SJCRH30 (cell line): ENCODE data around the gene UAP1L1. TPM values are rescaled to one million over a fixed set of nuclear protein-coding genes. Genes with fewer than 3 reads are reported as not detected.
"Not testable (repeated sequence)": the region's sequence is repeated elsewhere in the genome, so short reads cannot be mapped to it uniquely, and the experiment has no call there.

ENCODE experiments used
- DNase-seq, 2 experiments: peaks; one replicate each; pipeline ENCODE4 v3.0.0-alpha.2; 2015 to 2020
- H3K27ac ChIP-seq: fragments of 250-450 bp; sonication (Bioruptor Pico); 2 replicates; pipeline ENCODE4 v1.5.1; 2020; ENCODE audit warnings: mild to moderate bottlenecking, moderate library complexity
- H3K27me3 ChIP-seq: fragments of 250-450 bp; sonication (Bioruptor Pico); 2 replicates; pipeline ENCODE4 v1.5.1; 2020; ENCODE audit warnings: mild to moderate bottlenecking, moderate library complexity
- H3K36me3 ChIP-seq: fragments of 250-450 bp; sonication (Bioruptor Pico); 2 replicates; pipeline ENCODE4 v1.5.1; 2020; ENCODE audit warnings: mild to moderate bottlenecking, moderate library complexity
- H3K4me1 ChIP-seq: fragments of 250-450 bp; sonication (Bioruptor Pico); 2 replicates; pipeline ENCODE4 v1.5.1; 2020; ENCODE audit warnings: mild to moderate bottlenecking, moderate library complexity
- H3K4me3 ChIP-seq: fragments of 250-450 bp; sonication (Bioruptor Pico); 2 replicates; pipeline ENCODE4 v1.5.1; 2020; ENCODE audit warnings: mild to moderate bottlenecking, moderate library complexity
- H3K9me3 ChIP-seq: fragments of 250-450 bp; sonication (Bioruptor Pico); replicated peaks from 2 replicates; pipeline ENCODE4 v1.5.1; 2020; ENCODE audit warnings: mild to moderate bottlenecking, moderate library complexity
- total RNA-seq: library from RNA; depleted of rRNA; stranded (reverse); fragments of >200 nt; shearing (Covaris generic); gene quantifications from 2 replicates; pipeline ENCODE4 v1.2.3, GENCODE V29; 2014; rRNA removed

UAP1L1 gene
- total RNA-seq: 12.6 and 13.8 TPM in 2 replicates

DNA sequence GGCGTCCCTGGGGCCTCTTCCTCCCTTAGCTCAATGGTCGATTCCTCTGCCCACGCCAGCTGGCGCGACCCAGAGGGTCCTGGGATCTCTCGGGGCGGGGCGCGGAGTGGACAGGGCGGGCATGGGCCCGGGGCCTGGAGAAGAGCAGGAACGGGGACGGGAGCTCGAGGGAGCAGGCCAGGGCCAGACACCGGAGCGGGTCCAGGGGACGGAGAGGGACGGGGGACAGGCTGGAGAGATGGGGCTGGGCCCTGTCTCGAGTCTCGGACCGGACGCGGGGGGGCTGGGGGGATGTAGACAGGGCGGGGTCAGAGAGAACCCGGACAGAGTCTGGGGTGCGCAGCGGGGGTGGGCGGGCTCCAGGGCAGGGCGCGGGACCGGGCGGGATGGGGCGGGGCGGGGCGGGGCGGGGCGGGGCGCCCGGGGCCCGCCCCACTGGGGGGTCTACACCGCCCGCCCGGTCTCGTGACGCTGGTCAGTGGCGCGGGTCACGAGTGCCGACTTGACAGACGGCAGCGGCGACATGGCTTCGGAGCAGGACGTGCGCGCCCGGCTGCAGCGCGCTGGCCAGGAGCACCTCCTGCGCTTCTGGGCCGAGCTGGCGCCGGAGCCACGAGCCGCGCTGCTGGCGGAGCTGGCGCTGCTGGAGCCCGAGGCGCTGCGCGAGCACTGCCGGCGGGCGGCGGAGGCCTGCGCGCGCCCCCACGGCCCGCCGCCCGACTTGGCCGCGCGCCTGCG, at the start of gene UAP1L1:
UAP1L1 (plus strand) TSS at position 508 of the 738 bp plus-strand sequence; CDS start at position 524, 16 bp downstream.
- Histone ChIP-seq H3K4me3 (peak within 1 kb of the TSS; percentile 68), H3K36me3 (peaks cover 8% of the 10 kb centered on the region), H3K27ac (peak within 1 kb of the TSS; percentile 70), H3K4me1 (no peaks in the 10 kb centered on the region), H3K9me3 (no peaks in the 10 kb centered on the region), H3K27me3 (no peaks in the 10 kb centered on the region)
- peak; percentile 85 to 93 for DNase-seq

DNA sequence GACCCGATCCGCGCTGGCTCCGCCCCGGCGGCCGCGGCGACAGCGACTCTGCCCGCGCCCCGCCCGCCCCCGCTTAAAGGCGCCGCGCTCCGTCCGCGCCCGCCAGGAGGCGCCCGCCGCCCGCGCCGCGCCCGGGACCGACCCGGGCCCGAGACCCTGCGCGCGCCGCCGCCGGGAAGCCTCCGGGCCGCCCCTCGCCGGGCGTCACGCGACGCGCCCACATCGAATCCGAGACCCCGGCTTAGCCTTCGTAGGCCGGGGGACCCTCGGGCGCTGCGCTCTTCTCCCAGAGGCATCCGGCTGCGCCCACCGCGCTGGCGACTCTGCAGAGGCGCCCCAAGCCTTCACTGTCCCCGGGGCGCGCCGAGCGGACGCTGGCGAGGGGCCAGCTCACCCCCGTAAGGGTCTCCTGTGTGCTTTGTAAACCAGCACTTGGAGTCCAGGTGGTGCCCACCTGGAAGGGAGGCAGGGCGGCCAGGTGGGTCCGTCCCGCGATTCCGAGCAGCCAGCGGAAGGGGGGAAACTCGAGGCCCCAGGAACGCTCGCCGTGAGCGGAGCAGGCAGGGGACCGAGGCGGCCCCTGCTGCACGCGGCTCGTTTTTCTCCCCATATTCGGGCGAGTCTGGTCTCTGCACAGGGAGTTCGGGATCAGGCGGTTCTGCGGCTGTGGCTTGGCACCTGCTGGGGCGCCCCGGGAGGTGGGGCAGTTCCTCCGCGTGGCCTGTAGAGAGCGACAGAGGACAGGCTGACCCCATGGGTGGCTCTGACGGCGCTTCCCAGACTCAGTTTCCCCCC, 48.9 kb upstream of the UAP1L1 start:
- no peaks in the 10 kb centered on the region for H3K9me3 ChIP-seq
- H3K27ac ChIP-seq: no peak overlapping the region
- peaks cover 26% of the 10 kb centered on the region for H3K4me1 ChIP-seq
- DNase-seq: peak; percentile 57 to 69
- no peaks in the 10 kb centered on the region for H3K36me3 ChIP-seq
- peaks cover 18% of the 10 kb centered on the region for H3K27me3 ChIP-seq
- H3K4me3 ChIP-seq: peak overlapping the region; percentile 48

GRCh38 chr9:137029058-137029936, 48.0 kb upstream of the UAP1L1 start:
- Histone ChIP-seq H3K27me3 (peaks cover 18% of the 10 kb centered on the region), H3K9me3 (no peaks in the 10 kb centered on the region), H3K4me3 (no peak overlapping the region), H3K27ac (no peak overlapping the region), H3K36me3 (no peaks in the 10 kb centered on the region), H3K4me1 (peaks cover 18% of the 10 kb centered on the region)
- peak; percentile 81 to 87 for DNase-seq

DNA sequence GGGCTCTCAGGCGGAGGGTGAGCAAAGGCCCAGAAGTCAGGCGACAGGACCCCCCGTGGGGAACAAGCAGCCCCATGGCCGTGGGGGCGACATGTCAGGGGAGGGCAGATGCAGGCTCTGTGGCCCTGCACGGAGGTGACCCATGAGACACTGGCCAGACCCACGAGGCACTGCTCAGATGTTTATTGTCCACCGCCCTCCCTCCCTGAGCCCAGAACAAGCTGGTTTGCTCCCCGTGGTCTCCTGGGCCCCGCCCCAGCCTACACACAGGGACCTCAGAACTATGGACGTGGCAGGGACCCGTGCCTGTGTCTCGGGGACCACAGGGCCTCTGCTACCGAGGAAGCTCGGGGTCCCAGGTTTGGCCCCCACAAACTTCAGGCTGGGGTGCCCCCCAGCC, 47.3 kb upstream of the UAP1L1 start:
- H3K4me1 ChIP-seq: peaks cover 15% of the 10 kb centered on the region
- H3K27me3 ChIP-seq: peaks cover 18% of the 10 kb centered on the region
- H3K27ac ChIP-seq: no peak overlapping the region
- no peak for DNase-seq
- no peaks in the 10 kb centered on the region for H3K9me3 ChIP-seq
- no peaks in the 10 kb centered on the region for H3K36me3 ChIP-seq
- no peak overlapping the region for H3K4me3 ChIP-seq

DNA sequence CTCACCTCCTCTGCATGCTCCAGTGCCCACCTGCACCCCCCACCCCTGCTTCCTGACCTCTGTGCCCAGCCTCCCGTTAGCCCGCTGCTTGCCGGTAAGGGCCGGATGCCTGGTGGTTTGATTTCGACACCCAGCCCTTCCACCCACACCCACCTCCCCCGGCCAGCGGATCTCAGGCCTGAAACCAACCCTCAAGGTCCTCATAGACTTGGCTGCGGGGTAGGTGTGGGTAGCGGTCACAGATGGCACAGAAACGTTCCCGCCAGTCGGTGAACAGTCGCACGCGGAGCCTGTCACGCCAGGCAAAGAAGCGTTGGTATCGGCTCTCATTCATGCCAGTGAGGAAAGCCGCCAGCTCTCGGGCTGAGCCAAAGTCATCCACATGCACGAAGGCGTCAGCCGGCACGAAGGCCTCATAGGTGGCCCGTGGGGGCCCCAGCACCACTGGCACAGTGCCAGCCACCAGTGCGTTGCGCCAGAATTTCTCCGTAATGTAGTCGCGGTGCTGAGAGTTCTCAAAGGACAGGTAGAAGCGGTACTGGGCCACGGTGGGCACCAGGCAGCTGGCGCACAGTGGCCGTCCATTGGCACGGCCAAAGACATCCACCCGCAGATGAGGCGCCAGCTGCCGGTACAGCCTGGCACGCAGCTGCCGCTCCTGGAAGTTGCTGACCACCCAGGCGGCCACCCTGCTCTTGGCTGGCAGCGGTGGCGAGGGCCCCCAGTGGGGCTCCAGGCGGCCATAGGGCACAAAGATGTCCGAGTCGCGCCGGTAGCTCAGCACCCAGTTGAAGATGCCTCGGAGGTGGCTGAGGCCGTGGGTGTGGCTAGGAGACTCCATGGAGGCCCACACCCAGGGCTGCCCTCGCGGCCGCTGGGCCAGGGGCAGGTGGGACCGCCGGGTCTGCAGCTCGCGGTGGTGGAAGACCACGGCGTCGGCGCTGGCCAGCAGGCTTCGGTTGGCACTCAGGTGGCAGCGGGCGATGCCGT, 46.5 kb upstream of the UAP1L1 start:
- H3K4me3 ChIP-seq: no peak overlapping the region
- DNase-seq: no peak
- H3K9me3 ChIP-seq: no peaks in the 10 kb centered on the region
- no peaks in the 10 kb centered on the region for H3K36me3 ChIP-seq
- peaks cover 13% of the 10 kb centered on the region; the same call in 1 of the 2 replicates for H3K27me3 ChIP-seq
- no peak overlapping the region for H3K27ac ChIP-seq
- peaks cover 6% of the 10 kb centered on the region; the same call in 1 of the 2 replicates for H3K4me1 ChIP-seq

- H3K36me3 ChIP-seq: no peaks in the 10 kb centered on the region
- H3K27me3 ChIP-seq: peaks cover 10% of the 10 kb centered on the region; the same call in 1 of the 2 replicates
- H3K4me3 ChIP-seq: no peak within 1 kb of the TSS
- no peak within 1 kb of the TSS for H3K27ac ChIP-seq
- H3K4me1 ChIP-seq: peaks cover 3% of the 10 kb centered on the region; the same call in 1 of the 2 replicates
- no peak for DNase-seq
- no peaks in the 10 kb centered on the region for H3K9me3 ChIP-seq
Observed at GRCh38 chr9:137031904-137032640, 45.2 kb upstream of the UAP1L1 start, which contains the start of gene FUT7. TSS of gene FUT7 (minus strand) at chr9:137032088. CDS start at chr9:137031991, 97 bp downstream.

DNA sequence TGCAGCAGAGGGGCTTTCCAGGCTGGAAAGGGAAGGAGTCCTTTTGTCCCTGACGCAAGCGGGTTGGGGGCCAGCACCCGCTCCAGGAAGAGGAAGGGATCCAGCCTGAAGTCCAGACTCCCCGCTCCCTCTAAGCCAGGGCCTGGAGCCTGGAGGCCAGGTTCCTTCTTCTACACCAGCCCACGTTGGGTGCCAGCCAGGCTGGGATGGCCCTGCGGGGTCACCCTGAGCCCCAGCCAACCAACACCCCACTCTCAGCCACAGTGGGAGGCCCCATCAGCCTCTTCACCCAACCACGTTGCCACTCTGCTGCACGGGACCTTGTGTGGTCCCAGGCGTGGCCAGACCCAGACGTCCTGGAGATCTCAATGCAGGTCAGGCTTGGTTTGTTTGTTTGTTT, 44.5 kb upstream of the UAP1L1 start:
- Histone ChIP-seq H3K36me3 (no peaks in the 10 kb centered on the region), H3K27me3 (peaks cover 5% of the 10 kb centered on the region; the same call in 1 of the 2 replicates), H3K4me3 (no peak overlapping the region), H3K4me1 (peaks cover 3% of the 10 kb centered on the region; the same call in 1 of the 2 replicates), H3K9me3 (no peaks in the 10 kb centered on the region), H3K27ac (no peak overlapping the region)
- no peak for DNase-seq

GRCh38 chr9:137033481-137033880, 43.8 kb upstream of the UAP1L1 start:
- not testable (repeated sequence) for H3K36me3 ChIP-seq, DNase-seq, H3K4me1 ChIP-seq, H3K27ac ChIP-seq, H3K27me3 ChIP-seq, H3K9me3 ChIP-seq, H3K4me3 ChIP-seq

DNA sequence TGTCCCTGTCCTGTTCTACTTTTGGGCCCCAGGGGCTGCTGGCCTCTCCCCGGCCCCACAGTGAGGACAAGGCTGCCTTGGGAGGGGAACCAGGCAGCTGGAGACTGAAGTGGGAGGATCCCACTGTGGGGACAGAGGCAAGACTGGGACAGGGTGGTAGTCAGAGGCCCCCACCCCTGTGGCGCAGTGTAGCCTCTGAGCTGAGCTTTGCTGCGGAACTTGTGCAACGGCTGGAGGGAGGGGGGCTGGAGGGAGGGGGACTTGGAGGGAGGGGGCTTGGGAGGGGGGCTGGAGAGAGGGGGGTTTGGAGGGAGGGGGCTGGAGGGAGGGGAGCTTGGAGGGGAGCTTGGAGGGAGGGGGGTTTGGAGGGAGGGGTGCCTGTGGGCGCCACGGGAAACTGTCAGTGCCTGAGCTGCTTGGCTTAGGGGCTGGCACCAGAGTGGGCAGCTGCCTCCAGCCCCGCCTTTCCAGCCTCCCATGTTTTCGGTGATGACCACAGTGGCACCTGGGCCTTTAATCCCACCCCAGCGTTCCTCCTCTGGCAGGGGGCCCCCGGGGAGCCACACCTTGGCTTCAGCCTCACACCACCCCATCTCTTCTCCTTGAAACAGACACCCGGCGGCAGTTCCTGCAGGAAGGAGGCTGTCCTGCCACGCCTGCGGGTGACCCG, 43.1 kb upstream of the UAP1L1 start:
- Histone ChIP-seq H3K4me3 (no peak overlapping the region), H3K36me3 (no peaks in the 10 kb centered on the region), H3K4me1 (no peaks in the 10 kb centered on the region), H3K27ac (no peak overlapping the region), H3K27me3 (0 out of 2 replicates have a peak, but pooled peaks cover 5% of the 10 kb centered on the region), H3K9me3 (no peaks in the 10 kb centered on the region)
- no peak for DNase-seq

DNA sequence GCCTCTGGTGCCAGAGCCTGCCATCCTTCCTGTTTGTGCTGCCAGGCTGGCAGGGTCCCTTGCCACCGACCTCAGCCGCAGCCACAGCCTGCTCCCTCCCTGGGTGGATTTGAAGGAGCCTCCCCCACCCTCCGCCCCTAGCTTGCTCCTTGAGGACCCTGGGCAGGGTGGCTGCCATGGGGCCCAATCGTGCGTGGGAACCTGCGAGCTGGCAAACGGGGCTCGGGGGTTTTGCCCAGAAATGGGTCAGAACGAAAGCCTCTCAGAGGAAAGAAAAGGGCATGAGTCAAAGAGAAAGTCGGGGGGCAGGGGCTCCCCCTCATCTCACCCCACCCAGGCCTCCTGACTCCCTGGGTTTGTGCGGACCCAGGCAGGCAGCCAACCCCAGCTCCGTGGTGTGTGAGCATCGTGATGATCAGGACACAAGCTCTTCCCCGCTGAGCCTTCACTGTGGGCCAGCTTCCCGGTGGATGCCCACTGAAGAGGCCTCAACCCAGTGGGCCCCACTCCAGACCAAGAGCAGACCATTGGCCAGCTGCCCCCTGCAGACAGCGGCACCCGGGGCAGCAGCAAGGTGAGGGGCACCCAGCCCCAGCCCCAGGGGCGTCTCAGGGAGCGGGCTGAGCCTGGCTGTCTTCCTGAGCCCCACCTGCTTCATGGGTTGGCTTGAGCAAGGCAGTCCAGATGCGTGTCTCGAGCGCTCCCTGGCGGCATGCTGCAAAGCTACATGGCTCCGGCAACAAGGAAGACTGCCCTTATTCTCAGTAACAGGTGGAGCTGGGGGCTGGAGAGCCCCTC, 42.4 kb upstream of the UAP1L1 start:
- Histone ChIP-seq H3K36me3 (no peaks in the 10 kb centered on the region), H3K9me3 (no peaks in the 10 kb centered on the region), H3K4me1 (no peaks in the 10 kb centered on the region), H3K27me3 (0 out of 2 replicates have a peak, but pooled peaks cover 5% of the 10 kb centered on the region), H3K4me3 (no peak overlapping the region), H3K27ac (no peak overlapping the region)
- peak; percentile 86 to 93 for DNase-seq

- Histone ChIP-seq H3K36me3 (no peaks in the 10 kb centered on the region), H3K27me3 (peaks cover 6% of the 10 kb centered on the region; the same call in 1 of the 2 replicates)
- DNase-seq: no peak
Observed at GRCh38 chr9:137035507-137035834, 41.8 kb upstream of the UAP1L1 start.

GRCh38 chr9:137035937-137036336, 41.4 kb upstream of the UAP1L1 start:
- H3K27ac ChIP-seq: no peak overlapping the region
- H3K36me3 ChIP-seq: no peaks in the 10 kb centered on the region
- H3K27me3 ChIP-seq: peaks cover 10% of the 10 kb centered on the region; the same call in 1 of the 2 replicates
- DNase-seq: no peak
- no peak overlapping the region for H3K4me3 ChIP-seq
- no peaks in the 10 kb centered on the region for H3K9me3 ChIP-seq
- H3K4me1 ChIP-seq: no peaks in the 10 kb centered on the region

More at GRCh38 chr9:137035507-137035834, 41.8 kb upstream of the UAP1L1 start:
- no peak overlapping the region for H3K4me3 ChIP-seq
- no peaks in the 10 kb centered on the region for H3K4me1 ChIP-seq
- no peaks in the 10 kb centered on the region for H3K9me3 ChIP-seq
- H3K27ac ChIP-seq: no peak overlapping the region
